Astrocyte of the cerebellum (primary cell): ENCODE measurements around the gene MRPL2.
A peak's percentile ranks its signal among the peaks of the same experiment; 100 is the strongest.

ENCODE experiments used
- DNase-seq: peaks from one replicate; pipeline ENCODE4 v3.0.0-alpha.2; 2011; ENCODE audit warnings: low read depth
- H3K4me3 ChIP-seq: 2 replicates; pipeline ENCODE4 v1.5.1; 2011; ENCODE audit warnings: mild to moderate bottlenecking, low read depth, low read length, moderate library complexity
- in situ Hi-C: cut with HindIII; loops from 2 replicates; pipeline ENCODE4 v1.10.0; 2017; ENCODE audit warnings: low sequenced_read_pairs
- TF ChIP-seq, protein P1 (sequence below): IDR thresholded peaks from 2 replicates; pipeline ENCODE4 v1.5.1; 2012; ENCODE audit warnings: low read length, low read depth, moderate library complexity, mild to moderate bottlenecking; ENCODE audit errors: missing control alignments

The MRPL2 gene

DNA sequence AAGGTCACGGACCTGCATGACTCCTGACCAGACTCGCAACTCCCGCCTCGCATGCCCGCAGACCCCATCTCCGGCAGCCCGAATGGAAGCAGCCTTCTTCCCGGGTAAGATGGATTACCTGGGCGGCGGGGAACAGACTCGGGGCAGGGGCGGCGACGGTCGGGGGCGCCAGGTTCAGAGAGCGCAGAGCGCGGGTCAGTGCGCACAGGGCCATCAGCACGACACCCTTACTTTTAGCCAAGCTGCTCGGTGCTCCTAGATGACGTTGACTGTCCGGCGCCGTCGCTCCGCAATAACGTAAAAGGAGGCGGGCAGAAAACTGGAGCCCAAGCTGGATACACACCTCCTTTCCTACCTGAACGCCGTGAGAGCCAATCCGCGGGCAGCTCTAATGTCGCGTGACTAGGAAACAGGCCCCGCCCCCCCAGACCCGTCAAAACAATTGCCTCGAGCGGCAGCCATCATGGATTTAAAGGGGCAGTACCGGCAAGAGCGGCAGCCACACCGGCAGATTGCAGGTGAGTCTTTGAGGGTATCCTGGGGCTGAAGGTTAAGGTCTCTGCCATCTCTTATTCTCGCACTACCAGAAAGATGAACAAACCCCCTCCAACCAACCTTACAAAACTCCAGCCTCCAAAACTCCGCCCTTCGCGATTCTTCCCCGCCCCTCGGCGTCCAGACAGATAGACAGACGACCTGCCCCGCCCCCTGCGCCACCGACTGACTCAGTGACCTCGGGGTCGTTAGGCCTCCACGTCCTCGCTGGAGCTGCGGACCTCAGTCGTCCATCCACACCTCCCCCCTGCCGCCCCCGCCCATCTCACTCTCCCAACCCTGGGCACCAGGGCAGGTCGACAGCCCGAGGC is at the start of gene MRPL2, which contains the start of gene KLC4:
MRPL2 (minus strand) TSS at position 267 of the 866 bp plus-strand sequence; CDS start at position 214, 53 bp downstream.
KLC4 (plus strand) TSS at position 464 of the 866 bp plus-strand sequence. CDS start 1,705 bp downstream, outside the sequence.
- peak; percentile 98 for DNase-seq
- peak within 1 kb of the TSS; percentile 83 for H3K4me3 ChIP-seq

DNA sequence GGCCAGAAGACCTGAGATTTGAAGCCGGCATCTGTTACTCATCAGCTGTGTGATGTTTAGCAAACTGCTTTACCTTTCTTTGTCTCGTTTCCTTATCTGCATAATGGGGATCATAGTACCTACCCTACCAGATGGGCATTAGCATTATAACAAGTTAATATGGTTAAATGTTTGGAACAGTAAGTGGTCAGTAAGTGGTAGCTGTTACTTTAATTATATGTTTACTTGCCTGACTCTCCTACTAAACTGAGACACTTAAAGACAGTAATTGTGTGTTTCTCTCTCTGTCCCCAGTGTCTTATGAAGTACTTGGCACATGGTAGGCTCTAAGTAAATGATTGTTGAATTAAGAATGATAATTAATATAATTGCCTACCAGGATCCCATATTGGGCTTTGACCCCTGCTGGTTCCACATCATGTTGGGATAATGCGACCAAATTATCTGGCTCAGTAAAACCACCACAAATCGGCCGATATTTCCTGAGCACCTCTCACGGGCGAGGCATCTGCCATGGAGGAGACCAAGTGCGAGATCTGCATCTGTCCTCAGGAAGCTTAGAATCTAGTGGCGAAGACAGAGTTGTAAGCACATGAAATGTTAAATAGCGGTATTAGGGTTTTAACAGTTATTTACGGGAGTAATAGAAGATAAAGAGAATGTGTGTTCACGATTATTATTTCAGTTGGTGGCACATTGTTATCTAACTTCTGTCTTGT is 48.3 kb upstream of the MRPL2 start:
- TF ChIP-seq, protein P1, sequence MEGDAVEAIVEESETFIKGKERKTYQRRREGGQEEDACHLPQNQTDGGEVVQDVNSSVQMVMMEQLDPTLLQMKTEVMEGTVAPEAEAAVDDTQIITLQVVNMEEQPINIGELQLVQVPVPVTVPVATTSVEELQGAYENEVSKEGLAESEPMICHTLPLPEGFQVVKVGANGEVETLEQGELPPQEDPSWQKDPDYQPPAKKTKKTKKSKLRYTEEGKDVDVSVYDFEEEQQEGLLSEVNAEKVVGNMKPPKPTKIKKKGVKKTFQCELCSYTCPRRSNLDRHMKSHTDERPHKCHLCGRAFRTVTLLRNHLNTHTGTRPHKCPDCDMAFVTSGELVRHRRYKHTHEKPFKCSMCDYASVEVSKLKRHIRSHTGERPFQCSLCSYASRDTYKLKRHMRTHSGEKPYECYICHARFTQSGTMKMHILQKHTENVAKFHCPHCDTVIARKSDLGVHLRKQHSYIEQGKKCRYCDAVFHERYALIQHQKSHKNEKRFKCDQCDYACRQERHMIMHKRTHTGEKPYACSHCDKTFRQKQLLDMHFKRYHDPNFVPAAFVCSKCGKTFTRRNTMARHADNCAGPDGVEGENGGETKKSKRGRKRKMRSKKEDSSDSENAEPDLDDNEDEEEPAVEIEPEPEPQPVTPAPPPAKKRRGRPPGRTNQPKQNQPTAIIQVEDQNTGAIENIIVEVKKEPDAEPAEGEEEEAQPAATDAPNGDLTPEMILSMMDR = no peak
- no peak overlapping the region for H3K4me3 ChIP-seq
- in situ Hi-C loops = no loop called here
- no peak for DNase-seq

More for the DNA sequence above, at the start of gene MRPL2, which contains the start of gene KLC4:
- TF ChIP-seq, protein P1 = no peak
- in situ Hi-C loops = no loop called here

DNA sequence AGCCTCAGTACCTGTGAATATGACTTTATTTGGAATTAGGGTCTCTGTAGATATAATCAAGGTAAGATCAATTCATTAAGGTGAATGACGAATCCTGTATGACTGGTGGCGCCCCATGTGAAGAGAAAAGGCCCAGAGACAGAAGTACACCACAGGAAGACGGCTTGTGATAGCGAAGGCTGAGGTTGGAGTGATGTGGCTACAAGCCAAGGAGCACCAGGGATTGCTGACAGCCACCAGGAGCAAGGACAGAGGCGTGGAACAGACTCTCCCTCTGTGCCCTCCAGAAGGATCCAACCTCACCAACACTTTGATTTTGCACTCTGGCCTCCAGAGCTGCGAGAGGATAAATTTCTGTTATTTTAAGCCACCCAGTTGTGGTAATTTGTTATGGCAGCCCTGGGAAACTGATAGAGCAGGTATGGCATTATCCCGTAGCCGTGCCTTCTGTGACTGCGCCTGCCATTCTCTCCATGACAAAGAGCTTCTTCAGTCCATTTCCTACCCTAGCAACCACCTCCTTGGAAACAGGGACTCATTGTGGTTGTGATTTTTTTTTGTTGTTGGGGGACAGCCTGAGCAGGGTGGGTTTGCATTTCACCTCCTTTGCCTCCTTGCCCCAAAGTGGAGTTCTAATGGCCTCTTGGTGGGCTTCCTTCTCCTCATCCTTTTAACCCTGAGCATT is 46.4 kb upstream of the MRPL2 start:
- TF ChIP-seq, protein P1 = no peak
- no peak for DNase-seq
- H3K4me3 ChIP-seq = no peak overlapping the region
- in situ Hi-C loops = no loop called here

DNA sequence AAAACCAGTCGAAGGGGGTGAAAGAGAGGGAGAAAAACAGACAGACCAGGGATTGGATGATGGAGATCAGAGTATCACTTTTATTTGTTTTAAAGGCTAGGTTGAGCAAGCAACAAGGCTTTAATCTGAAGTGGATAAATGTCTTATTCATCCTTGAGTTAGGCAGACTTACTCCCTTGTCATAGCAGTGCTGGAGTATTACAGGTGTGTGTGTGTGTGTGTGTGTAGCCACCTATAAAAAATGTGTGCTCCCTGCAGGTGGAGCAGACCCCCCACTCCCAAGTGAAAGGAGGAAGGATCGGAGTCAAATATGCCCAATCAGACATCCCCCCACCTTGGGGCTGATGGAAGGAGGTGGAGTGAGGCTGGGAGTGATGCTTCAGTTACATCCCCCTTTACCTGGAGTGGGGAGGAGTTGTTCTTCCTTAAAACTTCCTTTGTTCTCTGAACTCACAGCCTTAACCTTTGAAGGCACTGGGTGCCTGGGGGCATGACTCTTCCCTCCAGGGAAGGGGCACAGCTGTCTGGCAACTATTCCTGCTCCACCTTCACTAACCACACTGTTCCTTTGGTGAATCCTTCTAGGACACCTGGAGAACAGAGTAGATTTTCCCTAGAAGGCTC is 44.1 kb upstream of the MRPL2 start:
- in situ Hi-C loops = no loop called here
- DNase-seq = no peak
- TF ChIP-seq, protein P1 = no peak
- no peak overlapping the region for H3K4me3 ChIP-seq

DNA sequence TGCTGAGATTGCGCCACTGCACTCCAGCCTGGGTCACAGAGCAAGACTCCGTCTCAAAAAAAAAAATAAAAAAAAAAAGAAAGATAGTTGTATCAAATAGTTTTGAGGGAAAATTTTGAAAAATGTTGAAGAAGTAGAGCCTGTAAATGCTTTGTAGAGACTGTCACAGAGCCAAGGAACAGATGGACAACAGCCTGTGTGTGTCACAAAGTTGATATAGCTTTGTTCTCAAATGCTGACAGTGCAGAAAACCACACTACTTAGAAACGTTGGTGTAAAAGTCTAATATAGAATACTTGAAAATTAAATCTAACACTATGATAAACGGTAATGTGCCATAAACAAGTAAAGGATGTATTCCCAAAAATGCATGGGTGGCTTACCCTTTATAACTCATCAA is 42.3 kb upstream of the MRPL2 start:
- no peak for DNase-seq
- in situ Hi-C loops = no loop called here
- H3K4me3 ChIP-seq = no peak overlapping the region
- TF ChIP-seq, protein P1 = no peak

DNA sequence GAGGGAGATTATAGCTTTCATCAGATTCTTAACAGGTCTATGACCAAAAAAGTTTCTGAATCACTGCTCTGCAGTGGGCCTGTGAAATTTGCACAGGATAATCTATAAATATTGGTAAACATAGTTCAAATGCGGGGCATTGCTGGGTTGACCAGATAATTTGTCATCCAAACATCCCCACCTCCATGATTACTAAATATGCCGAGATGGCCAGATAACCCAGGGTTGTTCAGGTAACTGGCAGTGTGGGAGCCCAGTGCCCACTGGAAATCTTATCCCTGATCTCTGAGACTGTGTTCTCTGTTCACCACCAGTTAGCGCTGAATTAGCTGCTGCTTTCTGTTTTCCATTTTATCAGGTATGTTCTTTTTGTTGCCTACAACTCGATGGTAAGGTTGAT is 38.3 kb upstream of the MRPL2 start:
- in situ Hi-C loops = no loop called here
- TF ChIP-seq, protein P1 = no peak
- DNase-seq = no peak
- no peak overlapping the region for H3K4me3 ChIP-seq
